ENCODE data around the gene THOC5. TPM values are rescaled to one million over a fixed set of nuclear protein-coding genes. Genes with fewer than 3 reads are reported as not detected.
A peak's percentile ranks its signal among the peaks of the same experiment; 100 is the strongest.
"Not testable (repeated sequence)": the region's sequence is repeated elsewhere in the genome, so short reads cannot be mapped to it uniquely, and the experiment has no call there.

THOC5 gene
- total and polyA plus RNA-seq, 2 donors from 2014 or later, result 23.1 to 37.9 TPM

DNA sequence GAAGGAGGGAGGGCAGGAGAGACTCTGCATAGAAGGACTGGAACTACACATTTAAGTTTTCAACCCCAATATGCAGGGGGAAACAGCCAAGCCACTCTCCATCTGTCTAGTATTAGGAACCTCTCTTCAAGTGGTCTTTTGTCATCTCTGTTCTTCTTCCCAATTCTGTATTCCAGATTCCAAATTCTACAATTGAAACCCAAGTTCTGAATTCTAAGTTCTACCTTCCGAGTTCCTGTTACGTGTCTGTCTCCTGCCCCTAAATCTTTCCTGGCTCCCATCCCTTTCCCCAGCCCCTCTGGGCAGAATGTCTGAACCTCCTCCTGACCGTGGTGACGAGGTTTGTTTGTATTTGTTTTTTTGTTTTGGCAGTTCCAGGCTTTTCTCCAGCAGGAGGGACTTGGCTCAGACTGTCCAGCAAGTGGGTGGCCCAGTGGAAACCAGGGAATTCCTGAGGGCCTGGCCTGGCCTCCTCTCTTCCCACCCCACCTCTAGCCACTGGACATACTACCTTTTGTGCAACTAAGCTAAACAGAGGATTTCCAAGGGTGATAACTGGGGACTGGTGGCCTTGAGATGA, 1.6 kb upstream of the THOC5 start:
- intact Hi-C loops (cut with DNase I), result no loop called here
- Histone ChIP-seq H3K27me3 (ENCODE audit: control insufficient read depth, insufficient read depth, low read length) (no peaks in the 10 kb centered on the region), H3K9me3 (ENCODE audit: control insufficient read depth in 2 of 3, insufficient read depth in 1 of 3, low read length in 3 of 3) (no peaks in the 10 kb centered on the region), H3K9ac (ENCODE audit: low read length in 3 of 3) (no peak overlapping the region), H3K4me3 (ENCODE audit: low read length in 3 of 3) (no peak overlapping the region), H3K27ac (ENCODE audit: low read depth in 2 of 2, low read length in 2 of 2) (peak overlapping the region; percentile 13 to 79), H3K36me3 (ENCODE audit: control insufficient read depth in 2 of 3, insufficient read depth in 3 of 3, low read length in 3 of 3) (peaks cover 2 to 32% (median 21%) of the 10 kb centered on the region in 3 donors), H3K4me1 (ENCODE audit: control insufficient read depth in 2 of 3, insufficient read depth in 2 of 3, low read depth in 1 of 3, low read length in 3 of 3) (peaks cover 0 to 7% (median 7%) of the 10 kb centered on the region in 3 donors)
- DNase-seq (peak in 2 of 5 donors; percentile 14 to 72), FAIRE-seq (no peak)
- no peak for TF ChIP-seq CTCF (IDR thresholded peaks at IDR 0.05; ENCODE audit: borderline replicate concordance, extremely low read depth, insufficient read depth)

DNA sequence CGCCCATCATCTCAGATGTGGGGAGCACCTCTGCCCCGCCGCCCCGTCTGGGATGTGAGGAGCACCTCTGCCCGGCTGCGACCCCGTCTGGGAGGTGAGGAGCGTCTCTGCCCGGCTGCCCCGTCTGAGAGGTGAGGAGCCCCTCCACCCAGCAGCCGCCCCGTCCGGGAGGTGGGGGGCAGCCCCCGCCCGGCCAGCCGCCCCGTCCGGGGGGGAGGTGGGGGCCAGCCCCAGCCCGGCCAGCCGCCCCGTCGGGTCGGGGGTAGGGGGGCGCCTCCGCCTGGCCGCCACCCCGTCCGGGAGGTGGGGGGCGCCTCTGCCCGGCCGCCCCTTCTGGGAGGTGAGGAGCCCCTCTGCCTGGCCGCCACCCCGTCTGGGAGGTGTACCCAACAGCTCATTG, 1.2 kb downstream of the THOC5 start:
- H3K27me3 ChIP-seq (ENCODE audit: control insufficient read depth, insufficient read depth, low read length); DNase-seq; H3K4me1 ChIP-seq (ENCODE audit: control insufficient read depth in 2 of 3, insufficient read depth in 2 of 3, low read depth in 1 of 3, low read length in 3 of 3); H3K9ac ChIP-seq (ENCODE audit: low read length in 3 of 3); H3K9me3 ChIP-seq (ENCODE audit: control insufficient read depth in 2 of 3, insufficient read depth in 1 of 3, low read length in 3 of 3); H3K27ac ChIP-seq (ENCODE audit: low read depth in 2 of 2, low read length in 2 of 2); FAIRE-seq; intact Hi-C loops (cut with DNase I); H3K4me3 ChIP-seq (ENCODE audit: low read length in 3 of 3): not testable (repeated sequence)
- peaks cover 7 to 30% (median 11%) of the 10 kb centered on the region in 3 donors for H3K36me3 ChIP-seq (ENCODE audit: control insufficient read depth in 2 of 3, insufficient read depth in 3 of 3, low read length in 3 of 3)

GRCh38 chr22:29550005-29550404, 3.6 kb downstream of the THOC5 start:
- H3K36me3 ChIP-seq (ENCODE audit: control insufficient read depth in 2 of 3, insufficient read depth in 3 of 3, low read length in 3 of 3), result peaks cover 7 to 17% (median 8%) of the 10 kb centered on the region in 3 donors
- no peak for FAIRE-seq

GRCh38 chr22:29545045-29545444, 8.5 kb downstream of the THOC5 start:
- H3K27ac ChIP-seq (ENCODE audit: low read depth in 2 of 2, low read length in 2 of 2); H3K27me3 ChIP-seq (ENCODE audit: control insufficient read depth, insufficient read depth, low read length); H3K9ac ChIP-seq (ENCODE audit: low read length in 3 of 3); FAIRE-seq; intact Hi-C loops (cut with DNase I); DNase-seq; H3K4me1 ChIP-seq (ENCODE audit: control insufficient read depth in 2 of 3, insufficient read depth in 2 of 3, low read depth in 1 of 3, low read length in 3 of 3); H3K4me3 ChIP-seq (ENCODE audit: low read length in 3 of 3); H3K9me3 ChIP-seq (ENCODE audit: control insufficient read depth in 2 of 3, insufficient read depth in 1 of 3, low read length in 3 of 3): not testable (repeated sequence)
- H3K36me3 ChIP-seq (ENCODE audit: control insufficient read depth in 2 of 3, insufficient read depth in 3 of 3, low read length in 3 of 3), result peaks cover 9 to 30% (median 11%) of the 10 kb centered on the region in 3 donors

More at GRCh38 chr22:29550005-29550404, 3.6 kb downstream of the THOC5 start:
- intact Hi-C loops (cut with DNase I), result no loop called here
- Histone ChIP-seq H3K27me3 (ENCODE audit: control insufficient read depth, insufficient read depth, low read length) (no peaks in the 10 kb centered on the region), H3K9me3 (ENCODE audit: control insufficient read depth in 2 of 3, insufficient read depth in 1 of 3, low read length in 3 of 3) (no peaks in the 10 kb centered on the region), H3K27ac (ENCODE audit: low read depth in 2 of 2, low read length in 2 of 2) (no peak overlapping the region), H3K4me3 (ENCODE audit: low read length in 3 of 3) (no peak overlapping the region), H3K9ac (ENCODE audit: low read length in 3 of 3) (no peak overlapping the region), H3K4me1 (ENCODE audit: control insufficient read depth in 2 of 3, insufficient read depth in 2 of 3, low read depth in 1 of 3, low read length in 3 of 3) (peaks cover 0 to 7% (median 7%) of the 10 kb centered on the region in 3 donors)
- no peak for DNase-seq
- no peak for TF ChIP-seq CTCF (IDR thresholded peaks at IDR 0.05; ENCODE audit: borderline replicate concordance, extremely low read depth, insufficient read depth)

All from kidney (tissue), 14 donors.